Measurements from ENCODE around the gene MAP1A.
"Not testable (repeated sequence)": the region's sequence is repeated elsewhere in the genome, so short reads cannot be mapped to it uniquely, and the experiment has no call there.

Gene MAP1A

GRCh38 chr15:43544266-43544665, 26.9 kb downstream of the MAP1A start:
- TF ChIP-seq CTCF (IDR thresholded peaks at IDR 0.05) = no peak
- Histone ChIP-seq H3K4me3 (no peak overlapping the region), H3K27ac (no peak overlapping the region)
- no peak for DNase-seq (ENCODE audit: low spot score)

GRCh38 chr15:43545426-43545825, 28.0 kb downstream of the MAP1A start:
- no peak overlapping the region for H3K27ac ChIP-seq
- no peak for DNase-seq (ENCODE audit: low spot score)
- no peak for TF ChIP-seq CTCF (IDR thresholded peaks at IDR 0.05)
- H3K4me3 ChIP-seq = no peak overlapping the region

- H3K27ac ChIP-seq = no peak overlapping the region
- TF ChIP-seq CTCF (IDR thresholded peaks at IDR 0.05) = no peak
- H3K4me3 ChIP-seq = no peak overlapping the region
- DNase-seq (ENCODE audit: low spot score) = no peak
Measured at GRCh38 chr15:43547539-43547938, 30.1 kb downstream of the MAP1A start.

GRCh38 chr15:43550527-43551363, 33.3 kb downstream of the MAP1A start:
- Histone ChIP-seq H3K4me3 (no peak overlapping the region), H3K27ac (no peak overlapping the region)
- no peak for TF ChIP-seq CTCF (IDR thresholded peaks at IDR 0.05)
- DNase-seq (ENCODE audit: low spot score) = no peak

GRCh38 chr15:43552256-43552655, 34.8 kb downstream of the MAP1A start:
- Histone ChIP-seq H3K27ac (no peak overlapping the region), H3K4me3 (no peak overlapping the region)
- DNase-seq (ENCODE audit: low spot score) = no peak
- TF ChIP-seq CTCF (IDR thresholded peaks at IDR 0.05) = no peak

- no peak for DNase-seq (ENCODE audit: low spot score)
- no peak overlapping the region for H3K4me3 ChIP-seq
- no peak for TF ChIP-seq CTCF (IDR thresholded peaks at IDR 0.05)
- H3K27ac ChIP-seq = no peak overlapping the region
Measured at GRCh38 chr15:43552986-43553385, 35.6 kb downstream of the MAP1A start.

GRCh38 chr15:43562753-43563152, 45.3 kb downstream of the MAP1A start:
- H3K27ac ChIP-seq; H3K4me3 ChIP-seq; DNase-seq (ENCODE audit: low spot score): not testable (repeated sequence)

- H3K27ac ChIP-seq; H3K4me3 ChIP-seq; DNase-seq (ENCODE audit: low spot score): not testable (repeated sequence)
Measured at GRCh38 chr15:43563793-43564192, 46.4 kb downstream of the MAP1A start.

GRCh38 chr15:43566615-43567014, 49.2 kb downstream of the MAP1A start:
- not testable (repeated sequence) for H3K4me3 ChIP-seq; DNase-seq (ENCODE audit: low spot score); H3K27ac ChIP-seq

GRCh38 chr15:43574607-43575006, 57.2 kb downstream of the MAP1A start:
- DNase-seq (ENCODE audit: low spot score); H3K4me3 ChIP-seq; H3K27ac ChIP-seq: not testable (repeated sequence)

All from coronary artery (tissue), 2 donors.